IPS DF 4.7 (cell line): ENCODE measurements around the gene MANBA.

Experiments used
- DNase-seq: peaks from one replicate; pipeline ENCODE4 v3.0.0-alpha.2; 2013; ENCODE audit warnings: low spot score; ENCODE audit errors: extremely low read depth

The MANBA gene

GRCh38 chr4:102760645-102761295 is at the start of gene MANBA:
TSS of gene MANBA (minus strand) at chr4:102760968. CDS start at chr4:102760894, 74 bp downstream.
- no peak for DNase-seq

GRCh38 chr4:102809691-102810090 is 48.9 kb upstream of the MANBA start:
- no peak for DNase-seq

GRCh38 chr4:102809190-102809589 is 48.4 kb upstream of the MANBA start:
- no peak for DNase-seq

- DNase-seq, result no peak
Observed at GRCh38 chr4:102808009-102808408, 47.2 kb upstream of the MANBA start.

- DNase-seq, result no peak
Observed at GRCh38 chr4:102807345-102807744, 46.6 kb upstream of the MANBA start.

- DNase-seq, result no peak
Observed at GRCh38 chr4:102799816-102800215, 39.0 kb upstream of the MANBA start.

- no peak for DNase-seq
Observed at GRCh38 chr4:102794999-102795398, 34.2 kb upstream of the MANBA start.

- no peak for DNase-seq
Observed at GRCh38 chr4:102792361-102792936, 31.7 kb upstream of the MANBA start.

- DNase-seq, result no peak
Observed at GRCh38 chr4:102791318-102791835, 30.6 kb upstream of the MANBA start.

- DNase-seq, result no peak
Observed at GRCh38 chr4:102789317-102789717, 28.5 kb upstream of the MANBA start.

- DNase-seq, result no peak
Observed at GRCh38 chr4:102787944-102788343, 27.2 kb upstream of the MANBA start.

GRCh38 chr4:102787096-102787881 is 26.5 kb upstream of the MANBA start:
- no peak for DNase-seq

- no peak for DNase-seq
Observed at GRCh38 chr4:102786279-102786678, 25.5 kb upstream of the MANBA start.

GRCh38 chr4:102783006-102783405 is 22.2 kb upstream of the MANBA start:
- no peak for DNase-seq

- DNase-seq, result no peak
Observed at GRCh38 chr4:102781570-102781969, 20.8 kb upstream of the MANBA start.

GRCh38 chr4:102780476-102781144 is 19.8 kb upstream of the MANBA start:
- no peak for DNase-seq

- DNase-seq, result no peak
Observed at GRCh38 chr4:102779204-102779603, 18.4 kb upstream of the MANBA start.

- DNase-seq, result no peak
Observed at GRCh38 chr4:102778720-102779119, 18.0 kb upstream of the MANBA start.

- no peak for DNase-seq
Observed at GRCh38 chr4:102775805-102776204, 15.0 kb upstream of the MANBA start.

- DNase-seq, result no peak
Observed at GRCh38 chr4:102774254-102774653, 13.5 kb upstream of the MANBA start.

- no peak for DNase-seq
Observed at GRCh38 chr4:102772738-102773340, 12.1 kb upstream of the MANBA start.
